ENCODE results near the gene CDKL1.
"Not testable (repeated sequence)": the region's sequence is repeated elsewhere in the genome, so short reads cannot be mapped to it uniquely, and the experiment has no call there.

CDKL1 gene

GRCh38 chr14:50356283-50356682 lies 40.4 kb downstream of the CDKL1 start:
- DNase-seq, result not testable (repeated sequence)

- DNase-seq, result no peak
Measured at GRCh38 chr14:50355692-50356091, 41.0 kb downstream of the CDKL1 start.

GRCh38 chr14:50354527-50354926 lies 42.2 kb downstream of the CDKL1 start:
- DNase-seq, result no peak

GRCh38 chr14:50353126-50353525 lies 43.6 kb downstream of the CDKL1 start:
- no peak for DNase-seq

- no peak for DNase-seq
Measured at GRCh38 chr14:50352584-50352983, 44.1 kb downstream of the CDKL1 start.

- DNase-seq, result no peak
Measured at GRCh38 chr14:50350975-50351374, 45.7 kb downstream of the CDKL1 start.

GRCh38 chr14:50348933-50349332 lies 47.7 kb downstream of the CDKL1 start:
- DNase-seq, result no peak

GRCh38 chr14:50347521-50347920 lies 49.2 kb downstream of the CDKL1 start:
- DNase-seq, result no peak

- no peak for DNase-seq
Measured at GRCh38 chr14:50345846-50346422, 50.7 kb downstream of the CDKL1 start.

GRCh38 chr14:50344876-50345563 lies 51.7 kb downstream of the CDKL1 start:
- DNase-seq, result no peak

GRCh38 chr14:50344116-50344775 lies 52.4 kb downstream of the CDKL1 start:
- peak; percentile 49 to 69 for DNase-seq

- no peak for DNase-seq
Measured at GRCh38 chr14:50343434-50343833, 53.2 kb downstream of the CDKL1 start.

GRCh38 chr14:50342221-50343078 lies 54.2 kb downstream of the CDKL1 start:
- DNase-seq, result peak; percentile 13 to 46

GRCh38 chr14:50340963-50341362 lies 55.7 kb downstream of the CDKL1 start:
- no peak for DNase-seq

- no peak for DNase-seq
Measured at GRCh38 chr14:50340045-50340444, 56.6 kb downstream of the CDKL1 start.

GRCh38 chr14:50339178-50339804 lies 57.4 kb downstream of the CDKL1 start:
- DNase-seq, result no peak

- no peak for DNase-seq
Measured at GRCh38 chr14:50338587-50338986, 58.1 kb downstream of the CDKL1 start.

GRCh38 chr14:50335989-50336824 lies 60.5 kb downstream of the CDKL1 start:
- DNase-seq, result no peak

GRCh38 chr14:50335389-50335788 lies 61.3 kb downstream of the CDKL1 start:
- no peak for DNase-seq

- no peak for DNase-seq
Measured at GRCh38 chr14:50334211-50334610, 62.5 kb downstream of the CDKL1 start.

- DNase-seq, result no peak
Measured at GRCh38 chr14:50333014-50333509, 63.6 kb downstream of the CDKL1 start.

GRCh38 chr14:50331596-50331995 lies 65.1 kb downstream of the CDKL1 start:
- DNase-seq, result no peak
